ENCODE measurements around the gene FAM135A. TPM values are rescaled to one million over a fixed set of nuclear protein-coding genes. Genes with fewer than 3 reads are reported as not detected.

The FAM135A gene
- total RNA-seq, 1 experiment from 2014 or later = 20.4 TPM

DNA sequence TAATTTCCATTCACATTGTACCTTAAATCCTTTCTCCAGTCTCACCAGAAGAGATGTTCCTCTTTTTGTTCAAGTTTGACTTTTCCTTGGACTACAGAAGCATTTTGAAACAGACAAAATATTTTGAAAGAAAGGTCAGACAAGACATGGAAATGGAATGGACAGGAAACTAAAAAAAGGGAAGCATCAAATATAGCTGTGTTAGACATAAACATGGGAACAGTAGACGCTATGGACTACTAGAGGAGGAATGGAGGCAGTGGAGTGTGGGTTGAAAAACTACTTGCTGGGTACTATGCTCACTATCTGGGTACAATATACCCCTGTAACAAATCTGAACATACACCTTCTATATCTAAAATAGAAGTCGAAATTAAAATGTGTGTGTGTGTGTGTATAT is 4.1 kb upstream of the FAM135A start:
- no peak for DNase-seq (ENCODE audit: unreplicated experiment)
- Mint-ChIP-seq H3K27me3 (ENCODE audit: insufficient read depth, unreplicated experiment) (no peaks in the 10 kb centered on the region), H3K9me3 (ENCODE audit: unreplicated experiment) (no peaks in the 10 kb centered on the region), H3K27ac (ENCODE audit: low read depth, unreplicated experiment) (no peak overlapping the region), H3K4me3 (ENCODE audit: unreplicated experiment) (no peak overlapping the region), H3K4me1 (ENCODE audit: insufficient read depth, unreplicated experiment) (no peaks in the 10 kb centered on the region), H3K36me3 (ENCODE audit: insufficient read depth, unreplicated experiment) (no peaks in the 10 kb centered on the region)
- ChIA-PET CTCF (no interaction called here), POLR2A (interaction anchor here (1.1 kb wide), 1 partner anchor 11 kb away, joined by 3 read pairs; no protein-coding TSS in a partner anchor)
- no TSS peak for BruUV-seq (replicated peaks)
- intact Hi-C loops (cut with micrococcal nuclease) = no loop called here
- TF ChIP-seq CTCF (IDR thresholded peaks at IDR 0.05; ENCODE audit: unreplicated experiment) = no peak

- Mint-ChIP-seq H3K9me3 (ENCODE audit: unreplicated experiment) (no peaks in the 10 kb centered on the region), H3K27ac (ENCODE audit: low read depth, unreplicated experiment) (no peak overlapping the region), H3K27me3 (ENCODE audit: insufficient read depth, unreplicated experiment) (no peaks in the 10 kb centered on the region), H3K4me3 (ENCODE audit: unreplicated experiment) (peak overlapping the region; percentile 92), H3K36me3 (ENCODE audit: insufficient read depth, unreplicated experiment) (no peaks in the 10 kb centered on the region), H3K4me1 (ENCODE audit: insufficient read depth, unreplicated experiment) (no peaks in the 10 kb centered on the region)
- intact Hi-C loops (cut with micrococcal nuclease) = loop anchor here (5.0 kb wide), 1 partner anchor 276 kb away; no protein-coding TSS in a partner anchor
- no peak for DNase-seq (ENCODE audit: unreplicated experiment)
- TF ChIP-seq CTCF (IDR thresholded peaks at IDR 0.05; ENCODE audit: unreplicated experiment) = no peak
- POLR2A ChIA-PET = interaction anchor here (1.4 to 5.3 kb wide), 9 partner anchors 10 to 265 kb away, joined by 3 to 97 read pairs (median 22); partner anchors contain the start of gene SMAP1
- no TSS peak for BruUV-seq (replicated peaks)
- CTCF ChIA-PET = interaction anchor here (0.7 to 3.2 kb wide), 4 partner anchors 10 to 101 kb away, joined by 3 to 29 read pairs (median 8); no protein-coding TSS in a partner anchor
These were observed 1.6 kb upstream of the FAM135A start for GRCh38 chr6:70411542-70412251.

DNA sequence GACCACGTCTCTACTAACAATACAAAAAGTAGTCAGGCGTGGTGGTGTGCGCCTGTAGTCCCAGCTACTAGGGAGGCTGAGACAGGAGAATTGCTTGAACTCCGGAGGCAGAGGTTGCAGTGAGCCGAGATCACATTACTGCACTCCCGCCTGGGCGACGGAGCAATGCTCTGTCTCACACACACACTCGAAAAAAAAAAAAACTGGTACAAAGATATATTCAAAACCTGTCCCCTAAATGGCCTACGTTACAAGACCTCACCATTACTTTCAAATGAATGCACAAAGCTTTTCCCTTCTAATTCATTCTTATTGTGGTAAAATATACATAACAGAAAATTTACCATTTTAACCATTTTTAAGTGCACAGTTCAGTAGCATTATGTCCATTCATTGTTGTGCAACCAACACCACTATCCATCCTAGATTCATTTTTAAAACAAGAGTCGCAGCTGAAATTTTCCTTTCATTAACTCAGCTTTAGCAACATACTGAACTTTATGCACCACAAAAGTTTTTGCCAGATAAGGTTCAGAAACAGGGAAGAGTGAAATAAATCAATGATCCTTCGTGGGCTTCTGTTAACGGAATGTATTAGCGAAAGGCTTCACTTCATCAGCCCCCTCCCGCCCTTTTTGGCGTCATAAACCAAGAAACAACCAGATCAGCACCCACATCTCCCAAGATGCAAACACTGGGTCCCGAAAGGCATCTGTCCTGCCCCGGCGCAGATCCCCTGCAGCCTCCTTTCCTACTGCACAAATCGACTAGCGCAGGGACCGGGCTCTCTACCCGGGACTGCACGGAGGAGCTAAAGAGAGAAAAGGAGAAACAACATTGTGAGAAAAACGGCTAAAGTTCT is 825 bp upstream of the FAM135A start:
- intact Hi-C loops (cut with micrococcal nuclease) = loop anchor here (1.0 to 5.0 kb wide), 3 partner anchors 13 to 275 kb away; no protein-coding TSS in a partner anchor
- no peak for DNase-seq (ENCODE audit: unreplicated experiment)
- BruUV-seq (replicated peaks) = TSS peak; percentile 91
- peak overlapping the region; percentile 92 for H3K4me3 Mint-ChIP-seq (ENCODE audit: unreplicated experiment)
- ChIA-PET CTCF (interaction anchor here (0.7 to 3.2 kb wide), 7 partner anchors 13 to 102 kb away, joined by 3 to 29 read pairs (median 4); no protein-coding TSS in a partner anchor), POLR2A (interaction anchor here (0.7 to 5.3 kb wide), 22 partner anchors 10 to 991 kb away, joined by 3 to 97 read pairs (median 6); partner anchors contain the start of gene SMAP1)
- peak overlapping the region; percentile 74 for H3K27ac Mint-ChIP-seq (ENCODE audit: low read depth, unreplicated experiment)
- H3K27me3 Mint-ChIP-seq (ENCODE audit: insufficient read depth, unreplicated experiment) = no peaks in the 10 kb centered on the region
- no peak for TF ChIP-seq CTCF (IDR thresholded peaks at IDR 0.05; ENCODE audit: unreplicated experiment)
- no peaks in the 10 kb centered on the region for H3K9me3 Mint-ChIP-seq (ENCODE audit: unreplicated experiment)
- no peaks in the 10 kb centered on the region for H3K36me3 Mint-ChIP-seq (ENCODE audit: insufficient read depth, unreplicated experiment)
- no peaks in the 10 kb centered on the region for H3K4me1 Mint-ChIP-seq (ENCODE audit: insufficient read depth, unreplicated experiment)

Data from MCF 10A (cell line).